Activated CD4-positive, alpha-beta memory T cell treated with anti-CD3 and anti-CD28 coated beads for 36 hours (primary cell): ENCODE results near the gene SPOCK2. TPM values are rescaled to one million over a fixed set of nuclear protein-coding genes. Genes with fewer than 3 reads are reported as not detected.
A peak's percentile ranks its signal among the peaks of the same experiment; 100 is the strongest.

Source experiments
- CTCF ChIA-PET: fragments of 350-600 bp; sonication (Branson Sonifier 250); formaldehyde crosslinking; loops from one replicate; lab custom pipeline; 2021; ENCODE audit warnings: antibody characterized with exemption, inconsistent platforms; lab: Charles Lee
- POLR2A ChIA-PET: fragments of 350-600 bp; sonication (Branson Sonifier 250); formaldehyde crosslinking; loops from one replicate; lab custom pipeline; 2021; ENCODE audit warnings: antibody characterized with exemption; lab: Charles Lee
- DNase-seq: peaks from one replicate; pipeline ENCODE4 v3.0.0-alpha.2; 2020
- H3K27ac Mint-ChIP-seq: one replicate; pipeline ENCODE4 v1.8.0; 2021; ENCODE audit warnings: mixed read lengths
- H3K27me3 Mint-ChIP-seq: one replicate; pipeline ENCODE4 v1.8.0; 2021; ENCODE audit warnings: mixed read lengths
- H3K36me3 Mint-ChIP-seq: one replicate; pipeline ENCODE4 v1.8.0; 2021; ENCODE audit warnings: mixed read lengths
- H3K4me1 Mint-ChIP-seq: one replicate; pipeline ENCODE4 v1.8.0; 2021; ENCODE audit warnings: low read depth, mixed read lengths
- H3K4me3 Mint-ChIP-seq: one replicate; pipeline ENCODE4 v1.8.0; 2021; ENCODE audit warnings: mild to moderate bottlenecking, mixed read lengths
- H3K9me3 Mint-ChIP-seq: one replicate; pipeline ENCODE4 v1.8.0; 2021; ENCODE audit warnings: mixed read lengths
- intact Hi-C: fragments of 100-400 bp; cut with micrococcal nuclease; formaldehyde crosslinking; loops from one replicate; pipeline ENCODE4 v1.15.1; 2023
- total RNA-seq, 2 experiments: library from RNA; stranded (reverse); gene quantifications; one replicate each; pipeline ENCODE4 v1.2.3, GENCODE V29; 2021

SPOCK2 gene
- total RNA-seq, 2 experiments from 2014 or later = 216 to 218 TPM

DNA sequence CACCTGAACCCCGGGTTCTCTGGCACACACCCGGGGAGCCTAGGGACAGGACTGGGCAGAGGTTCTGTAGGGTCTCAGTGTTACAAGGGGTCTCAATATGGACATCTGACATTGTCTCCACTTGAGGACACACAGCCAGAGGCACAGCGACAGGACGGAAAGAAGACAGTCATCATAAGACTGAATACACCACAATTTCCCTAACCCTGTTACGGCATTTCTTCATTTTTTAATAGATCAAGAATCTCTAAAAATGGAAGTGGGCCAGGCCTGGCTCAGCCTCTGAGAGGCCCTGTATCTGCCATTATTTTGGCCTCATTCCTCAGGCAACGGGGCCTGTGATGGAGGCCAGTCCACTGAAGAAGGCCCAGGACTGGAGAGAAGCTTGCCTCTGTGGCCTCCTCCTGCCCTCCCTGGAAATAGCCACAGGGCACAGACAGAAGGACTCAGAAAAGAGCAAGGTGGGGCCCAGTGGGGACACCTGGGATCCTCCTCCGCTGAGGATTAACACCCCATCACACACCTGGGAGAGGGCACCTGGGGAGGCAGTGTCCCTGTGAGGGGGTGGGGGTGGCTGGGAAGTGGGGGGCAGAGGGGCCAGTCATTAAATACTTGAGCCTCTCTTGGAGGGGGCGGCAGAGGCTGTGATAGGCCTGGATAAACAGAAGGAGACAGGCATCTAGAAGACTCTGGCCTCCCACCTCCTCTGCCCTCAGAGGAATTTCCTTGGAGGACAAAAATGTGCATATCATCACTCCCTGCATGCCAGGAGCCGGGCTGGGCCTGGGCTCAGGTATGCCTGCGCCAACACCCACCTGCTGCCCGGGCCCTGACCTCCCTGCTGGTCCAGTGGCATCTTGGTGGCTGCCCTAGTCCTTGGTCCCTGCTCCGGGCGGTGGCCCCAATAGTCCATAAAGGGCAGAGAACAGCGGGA is 8.0 kb downstream of the SPOCK2 start:
- no peaks in the 10 kb centered on the region for H3K27me3 Mint-ChIP-seq
- H3K36me3 Mint-ChIP-seq = peaks cover 26% of the 10 kb centered on the region
- H3K4me3 Mint-ChIP-seq = peak overlapping the region; percentile 1
- peak overlapping the region; percentile 86 for H3K27ac Mint-ChIP-seq
- CTCF ChIA-PET = interaction anchor here (1.3 to 2.0 kb wide), 3 partner anchors 14 to 184 kb away, joined by 4 to 9 read pairs (median 6); no protein-coding TSS in a partner anchor
- peaks cover 92% of the 10 kb centered on the region for H3K4me1 Mint-ChIP-seq
- intact Hi-C loops = loop anchor here (5.0 kb wide), 1 partner anchor 182 kb away; no protein-coding TSS in a partner anchor
- POLR2A ChIA-PET = interaction anchor here (0.7 to 1.4 kb wide), 2 partner anchors 9 to 13 kb away, joined by 3 to 4 read pairs; no protein-coding TSS in a partner anchor
- H3K9me3 Mint-ChIP-seq = no peaks in the 10 kb centered on the region
- DNase-seq = no peak

DNA sequence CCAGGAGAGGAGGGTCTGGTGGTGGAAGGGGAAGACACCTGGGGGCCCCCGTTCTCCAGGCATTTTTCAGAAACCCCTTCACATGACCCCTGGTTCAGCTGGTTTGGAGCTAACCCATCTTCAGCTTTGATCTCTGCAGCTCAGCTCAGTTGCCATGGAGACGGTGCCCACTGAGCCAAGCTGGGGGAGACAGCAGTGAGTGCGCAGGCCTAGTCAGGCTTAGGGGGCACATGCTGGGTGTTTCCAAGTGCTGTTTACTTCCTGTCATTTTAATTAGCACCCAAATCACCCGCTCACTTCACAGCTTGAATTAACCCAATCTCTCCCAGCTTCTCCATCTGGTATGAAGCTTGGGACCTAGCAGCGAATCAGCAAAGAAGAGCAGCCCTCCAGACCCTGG is 9.0 kb downstream of the SPOCK2 start:
- ChIA-PET CTCF (interaction anchor here (0.8 to 2.0 kb wide), 7 partner anchors 9 to 260 kb away, joined by 3 to 9 read pairs (median 4); no protein-coding TSS in a partner anchor), POLR2A (interaction anchor here (0.9 to 1.7 kb wide), 4 partner anchors 8 to 137 kb away, joined by 4 read pairs; partner anchors contain the start of genes ANAPC16 and ASCC1)
- Mint-ChIP-seq H3K27ac (peak overlapping the region; percentile 86), H3K36me3 (peaks cover 22% of the 10 kb centered on the region), H3K4me3 (no peak overlapping the region), H3K4me1 (peaks cover 92% of the 10 kb centered on the region), H3K27me3 (no peaks in the 10 kb centered on the region), H3K9me3 (no peaks in the 10 kb centered on the region)
- DNase-seq = peak; percentile 61
- intact Hi-C loops = no loop called here

DNA sequence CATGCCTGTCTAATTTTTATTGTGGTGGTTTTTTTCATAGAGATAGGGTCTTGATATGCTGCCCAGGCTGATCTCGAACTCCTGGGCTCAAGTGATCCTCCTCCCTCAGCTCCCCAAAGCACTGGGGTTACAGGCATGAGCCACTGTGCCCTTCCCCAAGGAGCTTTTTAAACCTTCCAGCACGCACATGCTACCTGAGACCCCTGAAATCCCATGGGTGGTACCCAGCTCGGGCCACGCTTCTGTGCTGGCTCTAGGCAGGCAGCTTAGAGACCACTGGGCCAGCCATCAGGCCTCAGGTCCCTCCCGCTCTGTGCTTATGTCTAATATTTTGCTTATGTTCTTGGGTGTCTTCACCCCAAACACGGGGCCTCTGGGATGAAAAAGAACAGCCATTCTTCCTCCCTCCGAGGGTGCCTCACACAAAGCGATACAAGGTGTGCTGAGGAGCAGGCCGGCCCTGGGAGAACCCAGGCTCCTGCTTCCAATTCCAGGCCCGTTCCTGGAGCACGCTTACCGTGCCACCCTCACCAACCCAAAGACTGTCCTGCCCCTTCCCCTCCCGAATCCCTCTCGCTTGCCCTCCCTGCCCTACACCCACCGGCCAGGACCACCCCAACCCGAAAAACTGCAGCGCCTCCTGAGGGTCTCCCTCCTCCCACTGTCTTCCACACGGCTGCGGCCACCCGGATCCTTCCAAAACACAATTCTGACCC is 10.9 kb downstream of the SPOCK2 start:
- ChIA-PET POLR2A (no interaction called here), CTCF (interaction anchor here (0.9 to 1.6 kb wide), 2 partner anchors 29 to 145 kb away, joined by 3 to 9 read pairs; no protein-coding TSS in a partner anchor)
- H3K27ac Mint-ChIP-seq = peak overlapping the region; percentile 84
- H3K27me3 Mint-ChIP-seq = no peaks in the 10 kb centered on the region
- peaks cover 24% of the 10 kb centered on the region for H3K36me3 Mint-ChIP-seq
- H3K4me1 Mint-ChIP-seq = peaks cover 80% of the 10 kb centered on the region
- intact Hi-C loops = no loop called here
- no peak overlapping the region for H3K4me3 Mint-ChIP-seq
- no peak for DNase-seq
- no peaks in the 10 kb centered on the region for H3K9me3 Mint-ChIP-seq

DNA sequence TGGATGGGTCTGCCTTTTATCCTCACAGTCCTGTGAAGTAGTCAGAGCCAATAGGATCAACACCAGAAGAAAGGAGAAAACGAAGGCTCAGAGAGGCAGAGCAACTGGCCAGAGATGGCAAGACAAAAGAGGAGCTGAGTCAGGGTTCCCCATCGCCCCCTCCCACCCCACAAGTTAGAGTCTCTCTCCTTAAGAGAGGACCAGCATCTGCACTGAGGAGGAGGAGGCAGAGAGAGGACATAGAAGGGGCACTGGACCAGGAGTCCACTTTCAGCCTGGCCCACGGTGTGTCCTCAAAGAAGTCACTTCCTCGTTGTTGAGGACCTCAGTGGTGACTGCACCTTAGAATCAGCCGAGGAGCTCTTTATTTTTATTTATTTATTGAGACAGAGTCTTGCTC is 11.6 kb downstream of the SPOCK2 start:
- H3K4me1 Mint-ChIP-seq = peaks cover 74% of the 10 kb centered on the region
- H3K9me3 Mint-ChIP-seq = no peaks in the 10 kb centered on the region
- peaks cover 30% of the 10 kb centered on the region for H3K36me3 Mint-ChIP-seq
- peak overlapping the region; percentile 84 for H3K27ac Mint-ChIP-seq
- ChIA-PET CTCF (interaction anchor here (0.9 to 1.6 kb wide), 3 partner anchors 28 to 146 kb away, joined by 3 to 9 read pairs (median 3); no protein-coding TSS in a partner anchor), POLR2A (interaction anchor here (0.6 kb wide), 1 partner anchor 144 kb away, joined by 4 read pairs; no protein-coding TSS in a partner anchor)
- no peaks in the 10 kb centered on the region for H3K27me3 Mint-ChIP-seq
- intact Hi-C loops = no loop called here
- DNase-seq = no peak
- H3K4me3 Mint-ChIP-seq = no peak overlapping the region

DNA sequence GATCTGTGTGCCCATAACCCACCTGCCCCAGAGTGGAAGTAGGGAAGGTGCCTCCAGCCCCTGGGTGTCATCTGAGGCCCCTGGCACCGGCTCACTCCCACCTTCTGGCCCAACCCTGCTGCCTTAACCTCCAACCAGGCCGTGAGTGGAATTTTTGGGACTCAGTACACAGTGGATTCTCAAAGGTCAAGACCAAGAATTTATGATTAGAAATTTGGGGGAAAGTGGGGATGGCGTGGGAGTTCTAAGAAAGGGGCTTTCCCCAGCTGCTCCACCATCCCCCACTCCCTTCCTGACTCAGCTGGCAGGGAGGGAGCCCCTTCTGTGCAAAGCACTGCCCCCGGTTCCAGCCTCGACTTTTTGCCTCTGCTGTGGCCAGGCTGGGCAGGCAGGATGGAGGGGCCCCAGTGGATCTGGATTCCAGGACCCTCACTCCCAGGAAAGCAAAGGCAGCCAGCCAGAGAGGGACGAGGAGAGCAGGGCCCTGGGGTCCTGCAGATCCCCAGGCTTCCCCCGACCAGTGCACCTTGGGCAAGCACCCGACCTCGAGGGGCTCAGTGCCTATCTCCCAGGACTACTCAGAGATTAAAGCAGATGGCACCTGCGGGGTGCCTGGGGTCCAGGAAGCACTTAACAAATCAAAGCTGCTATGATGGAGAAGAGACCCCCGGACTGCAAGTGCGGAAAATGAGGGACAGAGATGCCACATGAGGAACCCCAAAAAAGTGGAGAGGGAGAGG is 12.8 kb downstream of the SPOCK2 start:
- DNase-seq = no peak
- H3K27me3 Mint-ChIP-seq = no peaks in the 10 kb centered on the region
- intact Hi-C loops = no loop called here

DNA sequence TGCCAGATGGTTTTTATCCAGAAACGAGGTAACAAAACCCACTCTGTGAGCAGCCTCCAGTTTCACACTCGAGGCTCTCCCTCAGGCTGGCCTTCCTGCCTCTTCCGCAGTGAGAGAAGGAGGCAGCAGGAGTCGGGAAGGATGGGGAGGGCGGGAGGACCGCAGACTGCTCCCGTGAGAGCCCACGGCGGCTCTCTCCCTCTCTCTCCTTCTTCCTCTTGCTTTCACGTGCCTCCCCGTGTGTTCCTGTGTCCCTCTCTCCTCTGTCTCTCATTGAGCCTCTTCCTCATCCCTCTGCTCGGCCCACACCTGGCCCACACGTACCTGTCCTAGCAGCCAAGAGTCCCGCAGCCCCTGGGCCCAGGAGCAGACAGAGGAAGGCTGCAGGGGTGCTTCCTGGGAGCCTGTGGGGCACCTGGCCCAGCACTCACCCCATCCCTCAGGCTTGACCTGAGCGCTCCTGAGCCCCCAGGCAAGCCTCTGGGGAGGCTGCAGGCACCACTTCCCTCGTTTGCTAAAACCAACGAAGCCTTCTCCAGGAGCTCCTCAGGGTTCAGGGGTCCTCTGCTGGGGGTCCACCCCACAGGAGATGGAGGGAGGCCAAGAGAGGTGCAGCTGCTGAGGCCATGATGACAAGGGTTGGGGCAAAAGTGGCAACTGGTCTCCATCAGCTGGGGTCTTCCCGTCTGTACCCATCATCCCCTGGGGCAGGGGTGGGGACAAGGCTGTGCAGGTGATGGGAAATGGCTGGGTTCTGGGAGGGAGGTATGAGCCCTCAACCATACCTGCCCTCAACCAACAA is 13.6 kb downstream of the SPOCK2 start:
- Mint-ChIP-seq H3K4me1 (peaks cover 64% of the 10 kb centered on the region), H3K9me3 (no peaks in the 10 kb centered on the region), H3K27me3 (no peaks in the 10 kb centered on the region), H3K27ac (peak overlapping the region; percentile 84), H3K4me3 (no peak overlapping the region), H3K36me3 (peaks cover 37% of the 10 kb centered on the region)
- POLR2A ChIA-PET = no interaction called here
- DNase-seq = no peak
- CTCF ChIA-PET = no interaction called here
- intact Hi-C loops = no loop called here

More for the DNA sequence above, 12.8 kb downstream of the SPOCK2 start:
- Mint-ChIP-seq H3K36me3 (peaks cover 31% of the 10 kb centered on the region), H3K4me1 (peaks cover 68% of the 10 kb centered on the region), H3K4me3 (peak overlapping the region; percentile 16), H3K9me3 (no peaks in the 10 kb centered on the region), H3K27ac (peak overlapping the region; percentile 84)
- CTCF ChIA-PET = interaction anchor here (1.0 to 1.6 kb wide), 2 partner anchors 27 to 29 kb away, joined by 3 to 9 read pairs; no protein-coding TSS in a partner anchor
- POLR2A ChIA-PET = no interaction called here

DNA sequence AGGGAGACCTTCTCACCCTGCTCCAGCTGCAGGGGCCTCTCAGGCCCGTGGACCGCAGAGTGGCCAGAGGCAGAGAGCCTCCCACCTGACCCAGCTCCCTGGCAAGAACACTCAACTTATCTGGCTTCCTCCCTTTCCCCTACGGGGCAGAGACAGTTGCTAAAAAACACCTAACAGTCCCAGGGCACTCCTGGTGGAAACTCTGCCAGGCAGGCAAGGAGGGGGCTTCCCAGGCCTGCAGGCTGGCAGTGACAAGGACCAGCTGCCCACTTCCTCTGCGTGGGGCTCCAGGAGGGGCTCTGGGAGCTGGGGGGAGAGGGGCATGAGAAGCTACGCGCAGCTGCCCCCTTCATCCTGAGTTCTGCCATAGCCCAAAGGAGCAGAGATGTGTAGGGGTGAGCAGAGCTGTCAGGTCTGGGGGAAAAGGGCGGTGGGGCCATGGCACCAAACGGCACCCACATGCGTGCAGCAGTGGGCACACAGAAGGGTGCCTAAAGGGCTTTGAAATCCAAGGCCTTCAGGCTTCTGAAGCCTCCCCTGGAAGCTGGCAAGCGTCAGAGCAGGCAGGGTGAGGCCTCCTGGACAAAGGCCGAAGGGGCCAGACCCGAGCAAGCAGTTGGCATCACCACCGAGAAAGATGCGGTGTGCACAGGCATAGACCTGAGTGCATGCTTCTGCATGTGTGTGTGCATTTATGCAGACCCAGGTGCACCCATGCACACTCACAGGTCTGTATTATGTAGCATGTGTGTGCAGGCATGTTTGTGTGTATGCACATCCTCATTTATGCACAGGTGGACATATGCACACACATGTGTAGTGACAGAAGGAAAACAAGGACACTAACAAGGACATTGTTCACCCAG is 14.4 kb downstream of the SPOCK2 start:
- Mint-ChIP-seq H3K27ac (peak overlapping the region; percentile 58), H3K9me3 (no peaks in the 10 kb centered on the region), H3K4me3 (no peak overlapping the region), H3K27me3 (no peaks in the 10 kb centered on the region), H3K36me3 (peaks cover 43% of the 10 kb centered on the region), H3K4me1 (peaks cover 62% of the 10 kb centered on the region)
- DNase-seq = no peak
- CTCF ChIA-PET = no interaction called here
- intact Hi-C loops = no loop called here
- POLR2A ChIA-PET = interaction anchor here (0.7 to 1.7 kb wide), 3 partner anchors 12 to 270 kb away, joined by 3 to 4 read pairs (median 4); no protein-coding TSS in a partner anchor

DNA sequence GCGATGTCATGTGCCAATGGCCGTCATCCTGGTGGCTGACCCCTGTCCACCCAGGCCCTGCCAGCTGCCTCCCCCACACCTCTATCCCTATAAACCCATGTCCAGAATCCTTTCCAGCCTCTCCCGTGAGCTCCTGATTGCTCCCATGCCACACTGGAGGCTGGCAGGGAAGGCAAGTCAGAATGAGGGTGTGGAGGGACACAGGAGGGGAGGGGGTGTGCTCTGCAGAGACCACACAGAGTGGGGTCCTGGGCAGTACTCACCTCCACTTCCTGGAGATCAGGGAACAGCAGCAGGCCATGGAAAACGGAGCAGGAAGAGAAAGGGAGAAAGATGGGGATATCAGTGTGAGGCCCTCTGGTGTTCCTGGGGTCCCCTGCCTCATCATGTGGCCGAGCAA is 15.7 kb downstream of the SPOCK2 start:
- DNase-seq = no peak
- H3K27ac Mint-ChIP-seq = no peak overlapping the region
- H3K9me3 Mint-ChIP-seq = no peaks in the 10 kb centered on the region
- H3K36me3 Mint-ChIP-seq = peaks cover 48% of the 10 kb centered on the region
- H3K4me1 Mint-ChIP-seq = peaks cover 53% of the 10 kb centered on the region
- intact Hi-C loops = no loop called here
- H3K4me3 Mint-ChIP-seq = no peak overlapping the region
- no peaks in the 10 kb centered on the region for H3K27me3 Mint-ChIP-seq
- ChIA-PET POLR2A (interaction anchor here (0.7 to 1.7 kb wide), 3 partner anchors 13 to 272 kb away, joined by 3 to 4 read pairs (median 4); no protein-coding TSS in a partner anchor), CTCF (interaction anchor here (2.3 kb wide), 1 partner anchor 24 kb away, joined by 10 read pairs; no protein-coding TSS in a partner anchor)

DNA sequence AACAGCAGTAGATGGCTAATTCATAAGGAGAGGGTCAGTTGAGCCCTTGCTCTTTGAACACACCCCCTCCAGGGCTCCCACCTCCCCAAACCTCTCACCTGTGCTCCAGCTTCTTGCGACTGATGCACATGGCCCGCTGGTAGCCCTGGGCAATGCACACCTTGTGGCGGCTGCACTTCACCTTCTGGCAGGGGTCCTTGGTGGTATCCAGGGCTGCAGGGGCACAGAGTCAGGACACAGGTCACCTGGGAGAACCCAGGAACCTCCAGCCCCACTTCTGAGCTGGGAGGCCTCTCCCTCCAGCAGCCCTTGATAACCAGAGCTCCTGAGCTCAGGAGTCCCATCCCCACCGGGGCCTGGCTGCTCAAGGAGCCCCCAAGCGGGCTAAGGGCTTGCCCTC is 16.3 kb downstream of the SPOCK2 start:
- DNase-seq = no peak
- Mint-ChIP-seq H3K27me3 (no peaks in the 10 kb centered on the region), H3K4me1 (peaks cover 47% of the 10 kb centered on the region), H3K27ac (no peak overlapping the region), H3K4me3 (no peak overlapping the region), H3K36me3 (peaks cover 53% of the 10 kb centered on the region), H3K9me3 (no peaks in the 10 kb centered on the region)
- ChIA-PET CTCF (interaction anchor here (2.3 kb wide), 1 partner anchor 24 kb away, joined by 10 read pairs; no protein-coding TSS in a partner anchor), POLR2A (interaction anchor here (1.7 kb wide), 1 partner anchor 17 kb away, joined by 4 read pairs; no protein-coding TSS in a partner anchor)
- intact Hi-C loops = no loop called here
